Lung (tissue), 12 donors: ENCODE data around the gene CCDC85C. TPM values are rescaled to one million over a fixed set of nuclear protein-coding genes. Genes with fewer than 3 reads are reported as not detected.

Source experiments
- ATAC-seq: fragments of 200-7000 bp; cut with Tn5 transposase; one replicate; pipeline ENCODE4 v1.9.1; 2020; ENCODE audit warnings: moderate number of reproducible peaks; ENCODE audit not compliant: insufficient read depth, low FRiP score
- DNase-seq, 3 donors: peaks; one replicate each; pipeline ENCODE4 v3.0.0-alpha.2; 2013 to 2017
- H3K27ac ChIP-seq, 2 donors: one replicate each; pipeline ENCODE4 v1.5.1; 2013; ENCODE audit warnings: mild to moderate bottlenecking in 2 of 2, moderate library complexity in 2 of 2, control low read depth in 1 of 2, inconsistent platforms in 1 of 2, low read depth in 1 of 2, low read length in 1 of 2
- H3K27me3 ChIP-seq, 3 donors: one replicate each; pipeline ENCODE4 v1.5.1; 2013; ENCODE audit warnings: low read length in 2 of 3; ENCODE audit not compliant: control insufficient read depth in 3 of 3, insufficient read depth in 3 of 3
- H3K36me3 ChIP-seq, 4 donors: one replicate each; pipeline ENCODE4 v1.5.1; 2013; ENCODE audit warnings: low read length in 4 of 4, mild to moderate bottlenecking in 1 of 4, moderate library complexity in 1 of 4; ENCODE audit not compliant: control insufficient read depth in 4 of 4, insufficient read depth in 4 of 4
- H3K4me1 ChIP-seq, 5 donors: one replicate each; pipeline ENCODE4 v1.5.1; 2013; ENCODE audit warnings: low read length in 5 of 5, mild to moderate bottlenecking in 2 of 5, moderate library complexity in 1 of 5; ENCODE audit not compliant: control insufficient read depth in 5 of 5, insufficient read depth in 5 of 5
- H3K4me3 ChIP-seq: one replicate; pipeline ENCODE4 v1.5.1; 2013; ENCODE audit warnings: mild to moderate bottlenecking, control low read depth, moderate library complexity
- H3K9ac ChIP-seq, 2 donors: one replicate each; pipeline ENCODE4 v1.5.1; 2013; ENCODE audit warnings: low read length in 2 of 2, control low read depth in 1 of 2; ENCODE audit not compliant: insufficient read depth in 1 of 2
- H3K9me3 ChIP-seq, 4 donors: one replicate each; pipeline ENCODE4 v1.5.1; 2013; ENCODE audit warnings: low read length in 3 of 4, mild to moderate bottlenecking in 1 of 4, moderate library complexity in 1 of 4; ENCODE audit not compliant: control insufficient read depth in 4 of 4, insufficient read depth in 3 of 4
- WGBS, 2 donors: extraction: QIAGEN DNeasy Blood & Tissue Kit; methylation state at CpG; one replicate each; pipeline ENCODE4 v1.1.7; 2013; 5-methylcytosine and 5-hydroxymethylcytosine counted together
- polyA plus RNA-seq, 2 donors: library from polyadenylated mRNA; stranded (reverse); fragments of 200-250 nt; gene quantifications; one replicate each; pipeline ENCODE4 v1.2.1, GENCODE V29; 2013
- total RNA-seq, 2 donors: library from RNA; depleted of rRNA in 1 of 2; stranded (reverse); fragments of >200 nt in 1 of 2; gene quantifications; one replicate each; pipeline ENCODE4 v1.2.1, GENCODE V29; 2014 to 2021
- TF ChIP-seq, protein P1 (sequence below): IDR thresholded peaks from 2 replicates; pipeline ENCODE4 v1.5.1; 2012; ENCODE audit warnings: mild to moderate bottlenecking; ENCODE audit errors: control extremely low read depth, extremely low read depth
- donor health status: control.
- donor health status: control.
- donor health status: Bipolar disorder and iron deficiency.
- donor health status: healthy.
- donor health status: DM: yes; HTN: yes; CAD: no.

The CCDC85C gene
- total and polyA plus RNA-seq, 4 donors, result 2.8 to 19.8 (median 17.6) TPM

DNA sequence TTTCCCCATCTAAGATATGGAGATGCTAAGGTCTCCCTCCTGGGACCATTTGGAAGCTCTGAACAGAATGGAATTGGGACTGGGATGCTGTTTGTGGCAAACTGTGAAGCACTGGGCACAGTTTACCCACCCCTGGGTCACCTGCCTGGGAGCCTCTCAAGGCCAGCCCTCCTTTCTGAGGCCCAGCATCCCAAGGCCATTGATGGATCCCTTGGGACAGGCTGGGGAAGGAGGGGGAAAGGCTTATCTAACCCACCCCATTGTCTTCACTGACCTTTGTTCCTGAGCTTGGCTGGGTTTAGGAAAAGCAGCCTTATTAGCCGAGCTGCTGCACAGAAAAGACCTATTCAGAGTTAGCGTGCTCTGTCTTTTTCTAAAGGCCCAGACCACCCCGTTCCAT lies 5.2 kb downstream of the CCDC85C start:
- WGBS, 2 donors, result 80 to 87% methylated on average over 3 of the region's 3 CpGs
- Histone ChIP-seq H3K4me3 (no peak overlapping the region), H3K27me3 (peaks cover 0 to 10% (median 7%) of the 10 kb centered on the region in 3 donors), H3K36me3 (no peaks in the 10 kb centered on the region), H3K9me3 (no peaks in the 10 kb centered on the region), H3K9ac (no peak overlapping the region), H3K4me1 (peaks cover 8 to 53% (median 25%) of the 10 kb centered on the region in 5 donors), H3K27ac (peak overlapping the region in 1 of 2 donors; percentile 7)
- TF ChIP-seq, protein P1, sequence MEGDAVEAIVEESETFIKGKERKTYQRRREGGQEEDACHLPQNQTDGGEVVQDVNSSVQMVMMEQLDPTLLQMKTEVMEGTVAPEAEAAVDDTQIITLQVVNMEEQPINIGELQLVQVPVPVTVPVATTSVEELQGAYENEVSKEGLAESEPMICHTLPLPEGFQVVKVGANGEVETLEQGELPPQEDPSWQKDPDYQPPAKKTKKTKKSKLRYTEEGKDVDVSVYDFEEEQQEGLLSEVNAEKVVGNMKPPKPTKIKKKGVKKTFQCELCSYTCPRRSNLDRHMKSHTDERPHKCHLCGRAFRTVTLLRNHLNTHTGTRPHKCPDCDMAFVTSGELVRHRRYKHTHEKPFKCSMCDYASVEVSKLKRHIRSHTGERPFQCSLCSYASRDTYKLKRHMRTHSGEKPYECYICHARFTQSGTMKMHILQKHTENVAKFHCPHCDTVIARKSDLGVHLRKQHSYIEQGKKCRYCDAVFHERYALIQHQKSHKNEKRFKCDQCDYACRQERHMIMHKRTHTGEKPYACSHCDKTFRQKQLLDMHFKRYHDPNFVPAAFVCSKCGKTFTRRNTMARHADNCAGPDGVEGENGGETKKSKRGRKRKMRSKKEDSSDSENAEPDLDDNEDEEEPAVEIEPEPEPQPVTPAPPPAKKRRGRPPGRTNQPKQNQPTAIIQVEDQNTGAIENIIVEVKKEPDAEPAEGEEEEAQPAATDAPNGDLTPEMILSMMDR, result no peak
- DNase-seq, result no peak
- no peak for ATAC-seq

DNA sequence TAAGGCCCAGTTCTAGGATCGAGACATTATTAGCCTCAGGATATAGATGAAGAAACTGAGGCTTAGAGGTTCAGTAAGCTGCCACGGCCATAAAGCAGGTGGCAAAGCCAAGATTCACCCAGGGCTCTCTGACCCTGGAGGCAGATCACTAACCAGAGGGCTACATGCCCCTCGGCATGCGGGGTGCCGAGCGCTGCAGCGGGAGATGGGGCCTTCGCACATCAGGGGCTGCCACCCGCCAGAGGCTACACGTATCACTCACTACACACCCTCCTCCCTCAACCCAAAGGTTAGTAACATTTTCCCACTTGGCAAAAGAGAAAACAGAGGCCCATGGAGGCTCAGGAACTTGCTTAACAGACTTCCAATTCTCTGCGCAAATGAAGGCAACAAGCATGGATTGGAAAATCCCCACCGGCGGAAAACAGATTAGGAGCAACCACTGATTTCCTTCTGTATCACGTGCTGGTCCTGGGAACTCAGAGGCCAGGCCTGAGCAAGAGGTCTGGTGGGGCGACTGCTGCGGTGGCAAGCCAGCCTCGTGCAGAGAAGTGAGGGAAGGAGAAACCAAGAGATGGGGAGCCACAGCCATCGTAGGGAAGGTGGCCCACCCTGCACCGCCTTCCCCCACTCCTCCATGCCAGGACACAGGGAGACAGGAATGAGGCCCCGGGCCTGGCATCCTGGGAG lies 6.0 kb downstream of the CCDC85C start:
- Histone ChIP-seq H3K27me3 (peaks cover 0 to 10% (median 4%) of the 10 kb centered on the region in 3 donors), H3K9ac (no peak overlapping the region), H3K4me1 (peaks cover 8 to 54% (median 25%) of the 10 kb centered on the region in 5 donors), H3K27ac (peak overlapping the region in 1 of 2 donors; percentile 36), H3K9me3 (no peaks in the 10 kb centered on the region), H3K4me3 (no peak overlapping the region), H3K36me3 (no peaks in the 10 kb centered on the region)
- DNase-seq, result no peak
- 89 to 92% methylated on average over 20 of the region's 20 CpGs for WGBS, 2 donors
- ATAC-seq, result no peak
- TF ChIP-seq, protein P1, result no peak

DNA sequence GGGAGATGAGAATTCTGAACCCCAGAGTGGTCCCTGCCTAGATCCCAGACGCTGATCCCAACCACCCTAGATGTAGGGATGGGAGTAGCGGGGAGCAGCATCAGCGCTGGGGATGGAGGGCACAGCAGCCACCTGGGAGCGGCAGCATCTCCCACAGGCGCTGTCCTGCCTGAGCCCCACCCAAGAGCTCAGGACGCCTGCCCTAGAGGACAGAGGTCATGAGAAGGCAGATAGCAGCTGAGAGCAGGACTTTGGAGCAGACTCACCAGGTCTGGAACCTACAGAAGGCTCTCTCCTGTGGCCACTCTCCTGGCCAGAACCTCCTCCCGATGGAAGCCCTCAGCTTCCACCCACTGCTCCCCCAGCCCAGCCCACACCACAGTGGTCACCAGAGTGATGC lies 7.2 kb downstream of the CCDC85C start:
- DNase-seq, result no peak
- Histone ChIP-seq H3K4me1 (peaks cover 8 to 58% (median 17%) of the 10 kb centered on the region in 5 donors), H3K27me3 (peaks cover 0 to 2% (median 0%) of the 10 kb centered on the region in 3 donors), H3K9ac (no peak overlapping the region), H3K36me3 (no peaks in the 10 kb centered on the region), H3K27ac (peak overlapping the region; percentile 27 to 76), H3K4me3 (no peak overlapping the region), H3K9me3 (no peaks in the 10 kb centered on the region)
- no peak for ATAC-seq
- TF ChIP-seq, protein P1, result no peak
- WGBS, 2 donors, result 90 to 94% methylated on average over 7 of the region's 7 CpGs
